Measurements from ENCODE around the gene ALB. TPM values are rescaled to one million over a fixed set of nuclear protein-coding genes. Genes with fewer than 3 reads are reported as not detected.

The ALB gene
- total RNA-seq, 1 donor from 2014 or later, result 0.63 TPM

DNA sequence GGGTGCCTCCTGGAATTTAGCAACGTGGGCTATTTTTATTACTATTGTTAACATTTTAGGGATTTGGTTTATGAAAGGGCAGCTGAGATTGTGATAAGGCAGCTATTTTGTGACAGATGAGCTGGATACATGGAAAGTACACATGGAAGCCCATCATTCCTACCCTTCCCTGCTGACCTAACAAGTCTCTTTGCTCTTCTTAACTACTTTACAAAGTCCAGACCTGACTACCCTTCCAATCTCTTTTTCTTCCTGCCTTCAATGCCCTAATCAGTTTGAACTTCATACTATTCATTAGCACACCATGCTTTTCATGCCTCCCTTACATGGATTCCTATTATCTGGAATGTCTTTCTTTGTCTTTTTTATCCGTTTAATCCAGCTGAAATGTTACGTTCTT, 22.6 kb downstream of the ALB start:
- Mint-ChIP-seq H3K27me3 (ENCODE audit: low read depth) (peaks cover 2% of the 10 kb centered on the region), H3K27ac (no peak overlapping the region), H3K4me1 (no peaks in the 10 kb centered on the region), H3K9me3 (no peaks in the 10 kb centered on the region), H3K4me3 (no peak overlapping the region), H3K36me3 (no peaks in the 10 kb centered on the region)
- TF ChIP-seq, protein P1, sequence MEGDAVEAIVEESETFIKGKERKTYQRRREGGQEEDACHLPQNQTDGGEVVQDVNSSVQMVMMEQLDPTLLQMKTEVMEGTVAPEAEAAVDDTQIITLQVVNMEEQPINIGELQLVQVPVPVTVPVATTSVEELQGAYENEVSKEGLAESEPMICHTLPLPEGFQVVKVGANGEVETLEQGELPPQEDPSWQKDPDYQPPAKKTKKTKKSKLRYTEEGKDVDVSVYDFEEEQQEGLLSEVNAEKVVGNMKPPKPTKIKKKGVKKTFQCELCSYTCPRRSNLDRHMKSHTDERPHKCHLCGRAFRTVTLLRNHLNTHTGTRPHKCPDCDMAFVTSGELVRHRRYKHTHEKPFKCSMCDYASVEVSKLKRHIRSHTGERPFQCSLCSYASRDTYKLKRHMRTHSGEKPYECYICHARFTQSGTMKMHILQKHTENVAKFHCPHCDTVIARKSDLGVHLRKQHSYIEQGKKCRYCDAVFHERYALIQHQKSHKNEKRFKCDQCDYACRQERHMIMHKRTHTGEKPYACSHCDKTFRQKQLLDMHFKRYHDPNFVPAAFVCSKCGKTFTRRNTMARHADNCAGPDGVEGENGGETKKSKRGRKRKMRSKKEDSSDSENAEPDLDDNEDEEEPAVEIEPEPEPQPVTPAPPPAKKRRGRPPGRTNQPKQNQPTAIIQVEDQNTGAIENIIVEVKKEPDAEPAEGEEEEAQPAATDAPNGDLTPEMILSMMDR (IDR thresholded peaks at IDR 0.05; ENCODE audit: unreplicated experiment), result no peak
- DNase-seq (ENCODE audit: low spot score in 2 of 2, unreplicated experiment in 2 of 2), result no peak

DNA sequence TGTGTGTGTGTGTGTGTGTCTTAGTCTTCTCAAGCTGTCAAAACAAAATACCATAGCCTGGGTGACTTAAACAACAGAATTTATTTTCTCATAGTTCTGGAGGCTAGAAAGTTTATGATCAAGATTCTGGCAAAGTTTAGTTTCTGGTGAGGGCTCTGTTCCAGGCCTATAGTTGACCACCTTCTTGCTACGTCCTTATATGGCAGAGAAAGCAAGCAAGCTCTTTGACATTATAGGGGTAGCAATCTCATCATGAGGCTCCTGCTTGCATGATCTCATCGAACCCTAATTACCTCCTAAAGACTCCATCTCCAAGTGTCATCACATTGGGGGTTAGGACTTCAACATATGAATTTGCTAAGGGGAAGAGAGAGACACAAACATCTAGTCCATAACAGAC, 25.0 kb downstream of the ALB start:
- TF ChIP-seq, protein P1 (IDR thresholded peaks at IDR 0.05; ENCODE audit: unreplicated experiment), result no peak
- no peak for DNase-seq (ENCODE audit: low spot score in 2 of 2, unreplicated experiment in 2 of 2)
- Mint-ChIP-seq H3K27ac (no peak overlapping the region), H3K9me3 (no peaks in the 10 kb centered on the region), H3K4me3 (no peak overlapping the region), H3K36me3 (no peaks in the 10 kb centered on the region), H3K27me3 (ENCODE audit: low read depth) (peaks cover 2% of the 10 kb centered on the region), H3K4me1 (no peaks in the 10 kb centered on the region)

GRCh38 chr4:73429826-73430587, 25.9 kb downstream of the ALB start:
- no peaks in the 10 kb centered on the region for H3K36me3 Mint-ChIP-seq
- TF ChIP-seq, protein P1 (IDR thresholded peaks at IDR 0.05; ENCODE audit: unreplicated experiment), result no peak
- peaks cover 2% of the 10 kb centered on the region for H3K27me3 Mint-ChIP-seq (ENCODE audit: low read depth)
- no peak for DNase-seq (ENCODE audit: low spot score in 2 of 2, unreplicated experiment in 2 of 2)
- no peak overlapping the region for H3K27ac Mint-ChIP-seq
- H3K4me1 Mint-ChIP-seq, result no peaks in the 10 kb centered on the region
- H3K9me3 Mint-ChIP-seq, result no peaks in the 10 kb centered on the region
- H3K4me3 Mint-ChIP-seq, result no peak overlapping the region

GRCh38 chr4:73431813-73432168, 27.7 kb downstream of the ALB start:
- Mint-ChIP-seq H3K27me3 (ENCODE audit: low read depth) (no peaks in the 10 kb centered on the region), H3K9me3 (no peaks in the 10 kb centered on the region), H3K4me3 (no peak overlapping the region), H3K4me1 (no peaks in the 10 kb centered on the region), H3K36me3 (no peaks in the 10 kb centered on the region), H3K27ac (no peak overlapping the region)
- no peak for DNase-seq (ENCODE audit: low spot score in 2 of 2, unreplicated experiment in 2 of 2)
- TF ChIP-seq, protein P1 (IDR thresholded peaks at IDR 0.05; ENCODE audit: unreplicated experiment), result no peak

DNA sequence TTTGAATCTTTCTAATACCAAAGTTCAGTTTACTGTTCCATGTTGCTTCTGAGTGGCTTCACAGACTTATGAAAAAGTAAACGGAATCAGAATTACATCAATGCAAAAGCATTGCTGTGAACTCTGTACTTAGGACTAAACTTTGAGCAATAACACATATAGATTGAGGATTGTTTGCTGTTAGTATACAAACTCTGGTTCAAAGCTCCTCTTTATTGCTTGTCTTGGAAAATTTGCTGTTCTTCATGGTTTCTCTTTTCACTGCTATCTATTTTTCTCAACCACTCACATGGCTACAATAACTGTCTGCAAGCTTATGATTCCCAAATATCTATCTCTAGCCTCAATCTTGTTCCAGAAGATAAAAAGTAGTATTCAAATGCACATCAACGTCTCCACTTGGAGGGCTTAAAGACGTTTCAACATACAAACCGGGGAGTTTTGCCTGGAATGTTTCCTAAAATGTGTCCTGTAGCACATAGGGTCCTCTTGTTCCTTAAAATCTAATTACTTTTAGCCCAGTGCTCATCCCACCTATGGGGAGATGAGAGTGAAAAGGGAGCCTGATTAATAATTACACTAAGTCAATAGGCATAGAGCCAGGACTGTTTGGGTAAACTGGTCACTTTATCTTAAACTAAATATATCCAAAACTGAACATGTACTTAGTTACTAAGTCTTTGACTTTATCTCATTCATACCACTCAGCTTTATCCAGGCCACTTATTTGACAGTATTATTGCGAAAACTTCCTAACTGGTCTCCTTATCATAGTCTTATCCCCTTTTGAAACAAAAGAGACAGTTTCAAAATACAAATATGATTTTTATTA, 28.3 kb downstream of the ALB start:
- TF ChIP-seq, protein P1 (IDR thresholded peaks at IDR 0.05; ENCODE audit: unreplicated experiment), result no peak
- no peak for DNase-seq (ENCODE audit: low spot score in 2 of 2, unreplicated experiment in 2 of 2)
- no peaks in the 10 kb centered on the region for H3K36me3 Mint-ChIP-seq
- no peaks in the 10 kb centered on the region for H3K4me1 Mint-ChIP-seq
- no peak overlapping the region for H3K27ac Mint-ChIP-seq
- H3K9me3 Mint-ChIP-seq, result no peaks in the 10 kb centered on the region
- H3K27me3 Mint-ChIP-seq (ENCODE audit: low read depth), result no peaks in the 10 kb centered on the region
- H3K4me3 Mint-ChIP-seq, result no peak overlapping the region

Data from mesothelial cell of epicardium (in vitro differentiated cells).